Subcutaneous abdominal adipose tissue (tissue), 5 donors: ENCODE measurements around the gene FAF1.

Experiments used
- H3K27ac ChIP-seq: one replicate; pipeline ENCODE4 v1.7.0; 2013; ENCODE audit warnings: low read depth, mild to moderate bottlenecking, inconsistent platforms, low read length, moderate library complexity
- H3K27me3 ChIP-seq, 5 donors: one replicate each; pipeline ENCODE4 v1.7.0; 2013; ENCODE audit warnings: low read length in 5 of 5, inconsistent platforms in 1 of 5; ENCODE audit not compliant: control insufficient read depth in 5 of 5, insufficient read depth in 4 of 5
- H3K36me3 ChIP-seq, 5 donors: one replicate each; pipeline ENCODE4 v1.7.0; 2013; ENCODE audit warnings: low read length in 5 of 5; ENCODE audit not compliant: control insufficient read depth in 5 of 5, insufficient read depth in 5 of 5
- H3K4me1 ChIP-seq, 5 donors: one replicate each; pipeline ENCODE4 v1.7.0; 2013; ENCODE audit warnings: low read length in 5 of 5, mild to moderate bottlenecking in 3 of 5, moderate library complexity in 1 of 5; ENCODE audit not compliant: control insufficient read depth in 5 of 5, insufficient read depth in 5 of 5
- H3K4me3 ChIP-seq, 5 donors: one replicate each; pipeline ENCODE4 v1.7.0; 2013; ENCODE audit warnings: low read length in 5 of 5, low read depth in 1 of 5
- H3K9ac ChIP-seq, 5 donors: one replicate each; pipeline ENCODE4 v1.7.0; 2013; ENCODE audit warnings: low read length in 5 of 5, mild to moderate bottlenecking in 4 of 5, moderate library complexity in 3 of 5
- H3K9me3 ChIP-seq, 5 donors: one replicate each; pipeline ENCODE4 v1.7.0; 2013; ENCODE audit warnings: low read length in 5 of 5; ENCODE audit not compliant: control insufficient read depth in 5 of 5
- donor health status: healthy.
- donor health status: healthy.
- donor health status: healthy.
- donor health status: healthy.
- donor health status: healthy.

The FAF1 gene

GRCh38 chr1:50417946-50418599 is 542.0 kb downstream of the FAF1 start:
- no peak overlapping the region for H3K27ac ChIP-seq
- H3K9me3 ChIP-seq, result peaks cover under 1 to 5% (median 3%) of the 10 kb centered on the region in 5 donors
- H3K4me1 ChIP-seq, result peaks cover 0 to 41% (median 35%) of the 10 kb centered on the region in 5 donors
- H3K36me3 ChIP-seq, result no peaks in the 10 kb centered on the region
- peak overlapping the region in 4 of 5 donors; percentile 32 to 66 (median 51) for H3K4me3 ChIP-seq
- peaks cover 66 to 93% (median 86%) of the 10 kb centered on the region in 5 donors for H3K27me3 ChIP-seq
- H3K9ac ChIP-seq, result no peak overlapping the region

- Histone ChIP-seq H3K9ac (no peak overlapping the region), H3K4me3 (no peak overlapping the region), H3K27me3 (peaks cover 60 to 90% (median 81%) of the 10 kb centered on the region in 5 donors), H3K4me1 (peaks cover 0 to 35% (median 30%) of the 10 kb centered on the region in 5 donors), H3K9me3 (peaks cover 3 to 8% (median 5%) of the 10 kb centered on the region in 5 donors), H3K27ac (no peak overlapping the region), H3K36me3 (no peaks in the 10 kb centered on the region)
Measured at GRCh38 chr1:50417507-50417906, 542.6 kb downstream of the FAF1 start.

- Histone ChIP-seq H3K4me3 (no peak overlapping the region), H3K27me3 (peaks cover 54 to 86% (median 74%) of the 10 kb centered on the region in 5 donors), H3K36me3 (no peaks in the 10 kb centered on the region), H3K4me1 (peaks cover 0 to 34% (median 28%) of the 10 kb centered on the region in 5 donors), H3K9ac (no peak overlapping the region), H3K9me3 (peaks cover 3 to 9% (median 5%) of the 10 kb centered on the region in 5 donors), H3K27ac (no peak overlapping the region)
Measured at GRCh38 chr1:50416553-50417453, 543.3 kb downstream of the FAF1 start.

GRCh38 chr1:50416150-50416527 is 543.9 kb downstream of the FAF1 start:
- H3K27me3 ChIP-seq, result peaks cover 48 to 80% (median 67%) of the 10 kb centered on the region in 5 donors
- H3K27ac ChIP-seq, result no peak overlapping the region
- no peak overlapping the region for H3K9ac ChIP-seq
- H3K36me3 ChIP-seq, result no peaks in the 10 kb centered on the region
- peaks cover 3 to 9% (median 5%) of the 10 kb centered on the region in 5 donors for H3K9me3 ChIP-seq
- no peak overlapping the region for H3K4me3 ChIP-seq
- peaks cover 0 to 34% (median 28%) of the 10 kb centered on the region in 5 donors for H3K4me1 ChIP-seq

GRCh38 chr1:50415235-50416149 is 544.6 kb downstream of the FAF1 start:
- Histone ChIP-seq H3K4me1 (peaks cover 0 to 27% (median 23%) of the 10 kb centered on the region in 5 donors), H3K4me3 (no peak overlapping the region), H3K27me3 (peaks cover 42 to 74% (median 61%) of the 10 kb centered on the region in 5 donors), H3K9ac (no peak overlapping the region), H3K9me3 (peaks cover 3 to 9% (median 5%) of the 10 kb centered on the region in 5 donors), H3K36me3 (no peaks in the 10 kb centered on the region), H3K27ac (no peak overlapping the region)

GRCh38 chr1:50414853-50415234 is 545.2 kb downstream of the FAF1 start:
- no peak overlapping the region for H3K27ac ChIP-seq
- H3K36me3 ChIP-seq, result no peaks in the 10 kb centered on the region
- H3K9ac ChIP-seq, result no peak overlapping the region
- H3K4me1 ChIP-seq, result peaks cover 0 to 26% (median 23%) of the 10 kb centered on the region in 5 donors
- H3K4me3 ChIP-seq, result no peak overlapping the region
- H3K27me3 ChIP-seq, result peaks cover 39 to 68% (median 54%) of the 10 kb centered on the region in 5 donors
- peaks cover 3 to 9% (median 7%) of the 10 kb centered on the region in 5 donors for H3K9me3 ChIP-seq

- no peaks in the 10 kb centered on the region for H3K36me3 ChIP-seq
- peaks cover 0 to 12% (median 9%) of the 10 kb centered on the region in 5 donors for H3K4me1 ChIP-seq
- H3K9me3 ChIP-seq, result peaks cover 3 to 9% (median 7%) of the 10 kb centered on the region in 5 donors
- no peak overlapping the region for H3K9ac ChIP-seq
- H3K27me3 ChIP-seq, result peaks cover 29 to 50% (median 40%) of the 10 kb centered on the region in 5 donors
- H3K4me3 ChIP-seq, result no peak overlapping the region
- no peak overlapping the region for H3K27ac ChIP-seq
Measured at GRCh38 chr1:50412813-50413476, 547.1 kb downstream of the FAF1 start.

- Histone ChIP-seq H3K27me3 (no peaks in the 10 kb centered on the region), H3K27ac (no peak overlapping the region), H3K4me1 (peaks cover 0 to 4% (median 0%) of the 10 kb centered on the region in 5 donors), H3K9ac (no peak overlapping the region), H3K4me3 (no peak overlapping the region), H3K36me3 (no peaks in the 10 kb centered on the region), H3K9me3 (peaks cover 0 to 4% (median 0%) of the 10 kb centered on the region in 5 donors)
Measured at GRCh38 chr1:50405814-50406213, 554.3 kb downstream of the FAF1 start.

GRCh38 chr1:50393522-50394120 is 566.4 kb downstream of the FAF1 start:
- no peaks in the 10 kb centered on the region for H3K4me1 ChIP-seq
- H3K27ac ChIP-seq, result no peak overlapping the region
- H3K9ac ChIP-seq, result no peak overlapping the region
- no peaks in the 10 kb centered on the region for H3K27me3 ChIP-seq
- H3K36me3 ChIP-seq, result no peaks in the 10 kb centered on the region
- no peak overlapping the region for H3K4me3 ChIP-seq
- H3K9me3 ChIP-seq, result peaks cover 0 to 12% (median 7%) of the 10 kb centered on the region in 5 donors
